Measurements from ENCODE around the gene SMIM13.

The SMIM13 gene

DNA sequence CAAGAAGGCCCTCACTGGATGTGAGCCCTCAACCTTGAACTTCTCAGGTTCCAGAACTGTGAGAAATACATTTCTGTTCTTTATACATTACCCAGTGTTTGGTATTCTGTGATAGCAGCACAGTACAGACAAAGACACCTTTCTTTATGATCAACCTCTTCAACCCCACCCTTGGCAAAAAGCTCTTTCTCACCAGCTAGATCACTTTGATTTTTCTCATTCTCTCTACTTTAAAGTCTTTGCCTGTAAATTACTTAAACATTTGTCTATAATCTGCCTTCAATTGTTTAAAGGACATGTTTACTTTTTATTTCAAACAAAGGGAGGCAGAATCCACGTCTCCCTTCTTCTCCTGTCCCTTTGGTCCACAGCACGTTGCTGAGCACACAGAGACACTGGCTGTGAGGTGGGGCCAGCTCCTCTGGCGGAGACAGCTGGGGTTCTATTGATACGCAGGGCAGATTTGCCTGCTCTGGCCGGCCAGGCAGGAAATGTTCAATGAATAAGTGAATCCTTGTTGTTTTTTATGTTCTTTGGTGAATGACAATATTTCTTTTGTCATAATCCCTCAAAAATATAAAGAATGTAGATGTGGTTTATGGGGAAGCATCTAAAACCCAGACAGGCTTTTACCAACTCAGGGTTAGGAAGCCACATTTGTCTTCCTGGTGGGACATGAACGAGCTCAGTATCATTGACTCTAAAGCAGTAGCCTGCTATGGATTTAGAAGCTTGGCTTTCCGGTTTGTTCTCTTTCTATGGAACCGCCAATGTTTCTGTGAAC is 86.0 kb downstream of the SMIM13 start:
- H2BK120ac ChIP-seq (ENCODE audit: low read depth, low read length), result no peak overlapping the region
- H3K27ac ChIP-seq (ENCODE audit: low read depth, low read length), result no peak overlapping the region
- H3K79me2 ChIP-seq (ENCODE audit: control insufficient read depth, insufficient read depth, low read length), result no peaks in the 10 kb centered on the region

DNA sequence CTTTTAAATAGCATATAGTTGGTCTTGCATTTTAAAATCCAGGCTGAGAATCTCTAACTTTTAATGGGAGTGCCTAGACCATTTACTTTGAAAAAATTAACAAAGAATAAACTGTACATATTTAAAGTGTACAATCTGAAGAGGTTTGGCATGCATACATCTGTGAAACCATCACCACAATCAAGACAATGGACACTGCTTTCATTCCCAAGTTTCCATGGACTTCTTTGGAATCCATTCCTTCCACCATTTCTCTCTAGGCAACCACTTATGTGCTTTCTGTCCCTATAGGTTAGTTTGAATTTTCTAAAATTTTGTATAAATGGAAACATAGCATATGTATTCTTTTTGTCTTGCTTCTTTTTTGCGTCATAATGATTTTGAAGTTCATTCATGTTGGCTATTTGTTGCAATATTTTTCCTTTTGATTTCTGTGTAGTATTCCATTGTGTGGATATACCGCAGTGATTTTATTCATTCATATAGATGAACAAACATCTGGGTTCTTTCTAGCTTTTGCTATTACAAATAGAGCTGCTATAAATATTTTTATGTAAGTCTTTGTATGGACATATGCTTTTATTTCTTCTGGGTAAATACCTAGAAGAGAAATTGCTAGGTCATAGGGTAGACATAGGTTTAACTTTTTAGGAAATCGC is 88.0 kb downstream of the SMIM13 start:
- Histone ChIP-seq H3K23ac (ENCODE audit: low read length) (no peak overlapping the region), H3K56ac (ENCODE audit: low read length) (no peak overlapping the region), H3K4me1 (ENCODE audit: control insufficient read depth, low read depth, low read length) (no peaks in the 10 kb centered on the region), H3K4me3 (ENCODE audit: low read length) (no peak overlapping the region), H4K5ac (ENCODE audit: low read length) (no peak overlapping the region), H3K4me2 (ENCODE audit: low read length) (no peak overlapping the region), H3K36me3 (ENCODE audit: control insufficient read depth, insufficient read depth, low read length) (peaks cover 2% of the 10 kb centered on the region), H4K8ac (ENCODE audit: low read depth, low read length) (no peak overlapping the region), H3K27me3 (ENCODE audit: insufficient read depth, low read length, poor library complexity) (no peaks in the 10 kb centered on the region), H3K79me1 (ENCODE audit: low read length) (no peaks in the 10 kb centered on the region), H3K18ac (ENCODE audit: low read length) (no peak overlapping the region), H2BK15ac (replicated peaks; ENCODE audit: low read depth) (no peak overlapping the region), H2AK5ac (ENCODE audit: low read length) (no peak overlapping the region), H2BK5ac (ENCODE audit: low read length) (no peak overlapping the region), H3K9ac (ENCODE audit: low read length) (no peak overlapping the region), H3K79me2 (ENCODE audit: control insufficient read depth, insufficient read depth, low read length) (no peaks in the 10 kb centered on the region), H3K27ac (ENCODE audit: low read depth, low read length) (no peak overlapping the region), H2BK120ac (ENCODE audit: low read depth, low read length) (no peak overlapping the region), H3K4ac (ENCODE audit: low read depth, low read length) (no peak overlapping the region)
- DNase-seq, result no peak
- no CpG with 5 or more reads among the region's 3 CpGs for WGBS (ENCODE audit: extremely low coverage, insufficient coverage, low lambda C conversion rate)

More for the DNA sequence above, 86.0 kb downstream of the SMIM13 start:
- WGBS (ENCODE audit: extremely low coverage, insufficient coverage, low lambda C conversion rate), result no CpG with 5 or more reads among the region's 8 CpGs
- H3K4ac ChIP-seq (ENCODE audit: low read depth, low read length), result no peak overlapping the region
- no peak overlapping the region for H2BK5ac ChIP-seq (ENCODE audit: low read length)
- no peak overlapping the region for H3K4me3 ChIP-seq (ENCODE audit: low read length)
- H3K23ac ChIP-seq (ENCODE audit: low read length), result no peak overlapping the region
- H3K79me1 ChIP-seq (ENCODE audit: low read length), result no peaks in the 10 kb centered on the region
- no peak overlapping the region for H4K5ac ChIP-seq (ENCODE audit: low read length)
- H3K4me2 ChIP-seq (ENCODE audit: low read length), result no peak overlapping the region
- H3K27me3 ChIP-seq (ENCODE audit: insufficient read depth, low read length, poor library complexity), result no peaks in the 10 kb centered on the region
- no peak overlapping the region for H3K9ac ChIP-seq (ENCODE audit: low read length)
- no peak for DNase-seq
- H3K36me3 ChIP-seq (ENCODE audit: control insufficient read depth, insufficient read depth, low read length), result no peaks in the 10 kb centered on the region
- H3K4me1 ChIP-seq (ENCODE audit: control insufficient read depth, low read depth, low read length), result no peaks in the 10 kb centered on the region
- H2AK5ac ChIP-seq (ENCODE audit: low read length), result no peak overlapping the region
- H3K18ac ChIP-seq (ENCODE audit: low read length), result no peak overlapping the region
- no peak overlapping the region for H4K8ac ChIP-seq (ENCODE audit: low read depth, low read length)
- H3K56ac ChIP-seq (ENCODE audit: low read length), result no peak overlapping the region
- no peak overlapping the region for H2BK15ac ChIP-seq (replicated peaks; ENCODE audit: low read depth)

DNA sequence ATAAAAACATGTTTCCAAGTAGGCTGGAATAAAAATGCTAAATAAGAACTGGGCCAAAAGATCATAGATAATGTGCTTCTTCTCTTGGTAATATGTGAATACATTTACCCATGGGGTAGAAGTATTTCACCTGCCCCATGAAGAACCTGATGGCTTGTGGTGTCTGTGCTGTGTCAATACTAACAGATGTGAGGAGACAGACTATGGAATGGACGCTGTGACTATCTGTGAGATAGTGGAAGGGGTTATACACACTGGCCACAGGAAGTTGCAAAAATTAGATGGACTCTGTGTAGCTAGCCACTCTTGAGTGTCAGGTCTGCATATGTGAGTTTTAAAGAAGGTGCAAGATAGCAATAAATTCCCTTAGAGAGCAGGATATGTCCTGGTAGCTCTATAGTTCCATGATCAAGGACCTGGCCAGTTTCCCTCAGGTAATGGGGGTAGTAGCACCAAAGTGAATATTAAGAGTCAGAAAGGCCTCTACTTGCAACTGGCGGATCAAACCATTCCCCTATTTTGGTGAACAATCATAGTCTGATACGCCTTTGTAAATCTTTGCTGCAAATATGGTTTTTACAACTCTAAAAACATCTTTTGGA is 90.2 kb downstream of the SMIM13 start:
- H3K56ac ChIP-seq (ENCODE audit: low read length), result no peak overlapping the region
- H2BK120ac ChIP-seq (ENCODE audit: low read depth, low read length), result no peak overlapping the region
- no peaks in the 10 kb centered on the region for H3K27me3 ChIP-seq (ENCODE audit: insufficient read depth, low read length, poor library complexity)
- no peak overlapping the region for H3K4me2 ChIP-seq (ENCODE audit: low read length)
- no peak overlapping the region for H3K4ac ChIP-seq (ENCODE audit: low read depth, low read length)
- H3K9ac ChIP-seq (ENCODE audit: low read length), result no peak overlapping the region
- H3K79me2 ChIP-seq (ENCODE audit: control insufficient read depth, insufficient read depth, low read length), result no peaks in the 10 kb centered on the region
- no peak overlapping the region for H2AK5ac ChIP-seq (ENCODE audit: low read length)
- no peak overlapping the region for H3K18ac ChIP-seq (ENCODE audit: low read length)
- H3K27ac ChIP-seq (ENCODE audit: low read depth, low read length), result no peak overlapping the region
- no peak overlapping the region for H4K8ac ChIP-seq (ENCODE audit: low read depth, low read length)
- no peak overlapping the region for H3K4me3 ChIP-seq (ENCODE audit: low read length)
- H3K79me1 ChIP-seq (ENCODE audit: low read length), result no peaks in the 10 kb centered on the region
- no CpG with 5 or more reads among the region's 3 CpGs for WGBS (ENCODE audit: extremely low coverage, insufficient coverage, low lambda C conversion rate)
- no peak overlapping the region for H4K5ac ChIP-seq (ENCODE audit: low read length)
- peaks cover 2% of the 10 kb centered on the region for H3K36me3 ChIP-seq (ENCODE audit: control insufficient read depth, insufficient read depth, low read length)
- H3K23ac ChIP-seq (ENCODE audit: low read length), result no peak overlapping the region
- H3K4me1 ChIP-seq (ENCODE audit: control insufficient read depth, low read depth, low read length), result no peaks in the 10 kb centered on the region
- no peak overlapping the region for H2BK5ac ChIP-seq (ENCODE audit: low read length)
- no peak overlapping the region for H2BK15ac ChIP-seq (replicated peaks; ENCODE audit: low read depth)
- DNase-seq, result no peak

DNA sequence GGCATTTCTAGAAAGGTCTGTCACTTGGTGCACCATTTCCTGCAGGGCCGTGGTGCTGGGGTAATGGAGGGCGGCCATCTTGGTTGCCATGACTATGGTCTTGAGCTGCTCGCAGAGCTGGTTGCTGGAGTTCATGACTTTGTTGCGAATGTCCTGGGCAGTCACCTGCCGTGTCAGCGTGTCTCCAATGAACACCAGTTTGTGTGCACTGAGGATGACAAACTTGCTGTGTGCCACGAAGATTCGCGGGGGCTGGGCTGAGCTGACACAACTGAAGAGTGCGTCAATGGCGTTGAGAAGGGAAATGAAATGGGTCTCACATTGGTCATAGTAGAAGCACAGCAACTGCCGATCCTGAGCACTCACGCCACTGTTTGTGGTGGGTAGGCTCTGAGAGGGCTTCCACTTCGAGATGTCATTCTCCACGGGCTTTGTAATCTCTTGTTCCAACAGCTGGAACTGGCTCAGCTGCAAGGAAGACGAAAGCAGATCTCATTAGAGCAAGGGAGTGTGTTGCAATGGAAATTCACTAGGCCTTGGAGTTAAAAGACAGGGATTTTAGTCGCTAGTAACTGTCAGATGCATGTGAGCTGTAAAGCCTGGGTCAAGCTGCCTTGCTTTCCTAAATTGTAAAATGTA is 91.7 kb downstream of the SMIM13 start:
- no peak overlapping the region for H2BK15ac ChIP-seq (replicated peaks; ENCODE audit: low read depth)
- H3K4me1 ChIP-seq (ENCODE audit: control insufficient read depth, low read depth, low read length), result no peaks in the 10 kb centered on the region
- no peak overlapping the region for H4K8ac ChIP-seq (ENCODE audit: low read depth, low read length)
- H3K18ac ChIP-seq (ENCODE audit: low read length), result no peak overlapping the region
- H3K79me2 ChIP-seq (ENCODE audit: control insufficient read depth, insufficient read depth, low read length), result no peaks in the 10 kb centered on the region
- H3K27ac ChIP-seq (ENCODE audit: low read depth, low read length), result no peak overlapping the region
- H3K56ac ChIP-seq (ENCODE audit: low read length), result no peak overlapping the region
- no peak overlapping the region for H2BK5ac ChIP-seq (ENCODE audit: low read length)
- peaks cover 2% of the 10 kb centered on the region for H3K36me3 ChIP-seq (ENCODE audit: control insufficient read depth, insufficient read depth, low read length)
- H2AK5ac ChIP-seq (ENCODE audit: low read length), result no peak overlapping the region
- H3K79me1 ChIP-seq (ENCODE audit: low read length), result no peaks in the 10 kb centered on the region
- H3K23ac ChIP-seq (ENCODE audit: low read length), result no peak overlapping the region
- H3K4ac ChIP-seq (ENCODE audit: low read depth, low read length), result no peak overlapping the region
- H3K27me3 ChIP-seq (ENCODE audit: insufficient read depth, low read length, poor library complexity), result no peaks in the 10 kb centered on the region
- no peak overlapping the region for H4K5ac ChIP-seq (ENCODE audit: low read length)
- no peak for DNase-seq
- no peak overlapping the region for H3K9ac ChIP-seq (ENCODE audit: low read length)
- H3K4me3 ChIP-seq (ENCODE audit: low read length), result no peak overlapping the region
- no peak overlapping the region for H2BK120ac ChIP-seq (ENCODE audit: low read depth, low read length)
- H3K4me2 ChIP-seq (ENCODE audit: low read length), result no peak overlapping the region
- WGBS (ENCODE audit: extremely low coverage, insufficient coverage, low lambda C conversion rate), result no CpG with 5 or more reads among the region's 17 CpGs

DNA sequence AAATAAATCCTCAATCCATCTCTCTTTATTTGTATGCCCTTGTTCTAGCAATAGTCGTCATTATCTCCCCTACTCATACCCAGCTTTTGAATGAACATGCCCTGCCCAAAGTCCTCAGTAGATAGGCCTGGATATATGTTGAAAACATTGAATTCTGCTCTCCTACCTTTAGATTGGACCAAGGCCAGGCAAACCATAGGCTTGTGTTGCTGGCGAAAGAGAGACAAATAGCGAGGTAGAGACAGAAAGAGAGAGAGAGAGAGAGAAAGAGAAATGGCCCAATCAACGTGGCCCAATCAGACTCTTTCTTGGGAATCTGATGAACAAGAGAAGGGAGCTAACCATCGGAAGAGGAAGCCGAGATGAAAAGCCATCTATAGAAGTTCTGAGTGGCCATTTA is 93.7 kb downstream of the SMIM13 start:
- peaks cover 2% of the 10 kb centered on the region for H3K36me3 ChIP-seq (ENCODE audit: control insufficient read depth, insufficient read depth, low read length)
- no peak for DNase-seq
- no peak overlapping the region for H2AK5ac ChIP-seq (ENCODE audit: low read length)
- no CpG with 5 or more reads among the region's 6 CpGs for WGBS (ENCODE audit: extremely low coverage, insufficient coverage, low lambda C conversion rate)
- H3K9ac ChIP-seq (ENCODE audit: low read length), result no peak overlapping the region
- no peaks in the 10 kb centered on the region for H3K4me1 ChIP-seq (ENCODE audit: control insufficient read depth, low read depth, low read length)
- H2BK120ac ChIP-seq (ENCODE audit: low read depth, low read length), result no peak overlapping the region
- H3K56ac ChIP-seq (ENCODE audit: low read length), result no peak overlapping the region
- no peak overlapping the region for H4K8ac ChIP-seq (ENCODE audit: low read depth, low read length)
- H3K79me2 ChIP-seq (ENCODE audit: control insufficient read depth, insufficient read depth, low read length), result no peaks in the 10 kb centered on the region
- H3K23ac ChIP-seq (ENCODE audit: low read length), result no peak overlapping the region
- no peak overlapping the region for H4K5ac ChIP-seq (ENCODE audit: low read length)
- H3K18ac ChIP-seq (ENCODE audit: low read length), result no peak overlapping the region
- H3K27ac ChIP-seq (ENCODE audit: low read depth, low read length), result no peak overlapping the region
- no peaks in the 10 kb centered on the region for H3K27me3 ChIP-seq (ENCODE audit: insufficient read depth, low read length, poor library complexity)
- H3K4me2 ChIP-seq (ENCODE audit: low read length), result no peak overlapping the region
- H3K4me3 ChIP-seq (ENCODE audit: low read length), result no peak overlapping the region
- H3K4ac ChIP-seq (ENCODE audit: low read depth, low read length), result no peak overlapping the region
- no peak overlapping the region for H2BK15ac ChIP-seq (replicated peaks; ENCODE audit: low read depth)
- H2BK5ac ChIP-seq (ENCODE audit: low read length), result no peak overlapping the region
- no peaks in the 10 kb centered on the region for H3K79me1 ChIP-seq (ENCODE audit: low read length)
